Measurements from ENCODE around the gene ANKRD13C.

DNA sequence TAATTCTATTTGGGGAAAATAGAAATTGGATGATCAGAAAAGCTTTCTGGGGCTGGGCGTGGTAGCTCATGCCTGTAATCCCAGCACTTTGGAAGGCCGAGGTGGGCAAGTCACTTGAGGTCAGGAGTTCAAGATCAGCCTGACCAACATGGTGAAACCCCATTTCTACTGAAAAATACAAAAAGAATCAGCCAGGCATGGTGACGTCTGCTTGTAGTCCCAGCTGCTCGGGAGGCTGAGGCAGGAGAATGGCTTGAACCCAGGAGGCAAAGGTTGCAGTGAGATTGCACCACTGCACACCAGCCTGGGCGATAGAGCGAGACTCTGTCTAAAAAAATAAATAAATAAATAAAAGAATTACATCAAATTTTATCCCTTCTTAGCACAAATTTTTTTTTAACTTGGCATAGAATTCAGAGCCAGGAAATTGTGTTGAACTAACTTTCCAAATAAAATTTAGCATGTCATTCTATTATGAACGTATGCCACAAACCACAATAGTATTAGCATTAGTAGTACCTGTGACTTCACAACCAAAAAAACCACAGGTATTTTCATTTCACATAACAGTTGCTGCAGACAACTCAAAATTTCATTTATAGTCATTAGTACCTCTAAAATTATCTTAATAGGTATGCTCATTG lies 4.5 kb upstream of the ANKRD13C start:
- TF ChIP-seq EZH2phosphoT487 (IDR thresholded peaks at IDR 0.05; ENCODE audit: low read depth) = no peak
- TF ChIP-seq, protein P1, sequence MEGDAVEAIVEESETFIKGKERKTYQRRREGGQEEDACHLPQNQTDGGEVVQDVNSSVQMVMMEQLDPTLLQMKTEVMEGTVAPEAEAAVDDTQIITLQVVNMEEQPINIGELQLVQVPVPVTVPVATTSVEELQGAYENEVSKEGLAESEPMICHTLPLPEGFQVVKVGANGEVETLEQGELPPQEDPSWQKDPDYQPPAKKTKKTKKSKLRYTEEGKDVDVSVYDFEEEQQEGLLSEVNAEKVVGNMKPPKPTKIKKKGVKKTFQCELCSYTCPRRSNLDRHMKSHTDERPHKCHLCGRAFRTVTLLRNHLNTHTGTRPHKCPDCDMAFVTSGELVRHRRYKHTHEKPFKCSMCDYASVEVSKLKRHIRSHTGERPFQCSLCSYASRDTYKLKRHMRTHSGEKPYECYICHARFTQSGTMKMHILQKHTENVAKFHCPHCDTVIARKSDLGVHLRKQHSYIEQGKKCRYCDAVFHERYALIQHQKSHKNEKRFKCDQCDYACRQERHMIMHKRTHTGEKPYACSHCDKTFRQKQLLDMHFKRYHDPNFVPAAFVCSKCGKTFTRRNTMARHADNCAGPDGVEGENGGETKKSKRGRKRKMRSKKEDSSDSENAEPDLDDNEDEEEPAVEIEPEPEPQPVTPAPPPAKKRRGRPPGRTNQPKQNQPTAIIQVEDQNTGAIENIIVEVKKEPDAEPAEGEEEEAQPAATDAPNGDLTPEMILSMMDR (IDR thresholded peaks at IDR 0.05; ENCODE audit: low read depth, low read length) = no peak
